GM12872 (cell line): Measurements from ENCODE around the gene CCDC148.
A peak's percentile ranks its signal among the peaks of the same experiment; 100 is the strongest.

Experiments
- TF ChIP-seq, protein P1 (sequence below): IDR thresholded peaks from 3 replicates; pipeline ENCODE4 v1.5.1; 2011; ENCODE audit warnings: low read depth, mild to moderate bottlenecking, low read length, moderate library complexity; ENCODE audit not compliant: insufficient read depth

Gene CCDC148

DNA sequence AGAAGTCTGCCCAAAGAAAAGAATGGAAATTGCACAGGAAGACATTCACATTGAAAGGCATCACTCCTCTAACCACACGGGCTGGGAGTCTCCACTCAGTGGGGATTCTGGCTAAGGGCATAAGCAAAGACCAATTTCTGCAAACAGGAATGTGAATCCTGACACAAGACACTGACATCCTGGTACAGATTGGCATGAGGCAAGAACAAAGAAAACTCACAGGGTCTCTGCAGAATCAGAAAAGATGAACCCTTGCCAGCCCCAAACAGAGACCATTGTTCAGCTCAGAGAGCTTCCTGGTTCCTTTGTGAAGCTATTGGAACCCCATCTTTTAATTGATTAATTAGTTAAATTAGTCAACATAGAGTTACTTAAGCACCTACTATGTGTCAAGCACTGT is 272.6 kb downstream of the CCDC148 start:
- TF ChIP-seq, protein P1, sequence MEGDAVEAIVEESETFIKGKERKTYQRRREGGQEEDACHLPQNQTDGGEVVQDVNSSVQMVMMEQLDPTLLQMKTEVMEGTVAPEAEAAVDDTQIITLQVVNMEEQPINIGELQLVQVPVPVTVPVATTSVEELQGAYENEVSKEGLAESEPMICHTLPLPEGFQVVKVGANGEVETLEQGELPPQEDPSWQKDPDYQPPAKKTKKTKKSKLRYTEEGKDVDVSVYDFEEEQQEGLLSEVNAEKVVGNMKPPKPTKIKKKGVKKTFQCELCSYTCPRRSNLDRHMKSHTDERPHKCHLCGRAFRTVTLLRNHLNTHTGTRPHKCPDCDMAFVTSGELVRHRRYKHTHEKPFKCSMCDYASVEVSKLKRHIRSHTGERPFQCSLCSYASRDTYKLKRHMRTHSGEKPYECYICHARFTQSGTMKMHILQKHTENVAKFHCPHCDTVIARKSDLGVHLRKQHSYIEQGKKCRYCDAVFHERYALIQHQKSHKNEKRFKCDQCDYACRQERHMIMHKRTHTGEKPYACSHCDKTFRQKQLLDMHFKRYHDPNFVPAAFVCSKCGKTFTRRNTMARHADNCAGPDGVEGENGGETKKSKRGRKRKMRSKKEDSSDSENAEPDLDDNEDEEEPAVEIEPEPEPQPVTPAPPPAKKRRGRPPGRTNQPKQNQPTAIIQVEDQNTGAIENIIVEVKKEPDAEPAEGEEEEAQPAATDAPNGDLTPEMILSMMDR, result no peak

DNA sequence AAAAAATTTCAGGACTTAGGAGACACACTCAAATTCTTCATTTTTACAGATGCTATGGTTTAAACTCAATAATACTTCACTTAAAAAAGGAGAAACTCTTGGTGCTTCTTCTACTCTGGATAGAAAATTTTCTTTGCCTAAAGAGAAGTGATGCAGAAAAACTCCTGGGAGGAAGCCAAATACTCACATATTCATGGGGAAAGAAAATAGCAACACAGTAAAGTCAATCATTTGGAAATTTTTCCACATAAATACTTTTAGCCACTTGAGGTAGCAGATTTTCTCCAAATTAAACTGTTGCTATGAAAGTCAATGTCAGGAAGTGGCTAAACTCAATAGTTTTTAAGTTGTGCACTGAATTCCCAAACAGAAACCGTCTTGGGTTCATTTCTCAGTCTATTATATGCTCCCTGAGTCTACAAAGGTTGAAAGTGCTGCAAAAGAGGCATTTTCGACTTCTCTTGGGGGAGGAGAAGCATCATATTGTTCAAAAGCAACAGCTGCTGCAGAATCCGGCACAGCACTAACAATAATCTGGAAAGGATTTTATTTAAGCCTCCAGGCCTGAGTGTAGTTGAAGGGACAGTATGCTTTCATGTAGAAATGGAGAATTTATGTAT is 273.8 kb downstream of the CCDC148 start:
- TF ChIP-seq, protein P1, result no peak

DNA sequence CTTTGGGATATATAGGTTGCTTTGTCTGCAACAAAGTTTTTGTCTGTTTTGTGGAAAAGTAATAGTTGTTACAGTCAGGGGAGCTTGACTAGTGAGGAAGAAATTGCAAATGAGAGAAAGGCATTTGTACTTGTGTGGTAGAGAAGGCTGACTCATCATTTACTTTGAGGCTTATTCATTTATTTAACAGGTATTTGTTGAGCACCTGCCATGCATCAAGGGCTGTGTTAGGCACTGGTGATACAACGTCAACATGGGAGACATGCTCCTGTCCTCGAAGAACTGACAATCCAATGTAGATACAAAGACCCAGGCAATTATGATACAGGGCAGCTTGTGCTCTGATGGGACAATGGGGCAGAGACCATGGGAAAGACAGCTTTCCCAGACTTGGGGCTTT is 275.4 kb downstream of the CCDC148 start:
- TF ChIP-seq, protein P1, result no peak

DNA sequence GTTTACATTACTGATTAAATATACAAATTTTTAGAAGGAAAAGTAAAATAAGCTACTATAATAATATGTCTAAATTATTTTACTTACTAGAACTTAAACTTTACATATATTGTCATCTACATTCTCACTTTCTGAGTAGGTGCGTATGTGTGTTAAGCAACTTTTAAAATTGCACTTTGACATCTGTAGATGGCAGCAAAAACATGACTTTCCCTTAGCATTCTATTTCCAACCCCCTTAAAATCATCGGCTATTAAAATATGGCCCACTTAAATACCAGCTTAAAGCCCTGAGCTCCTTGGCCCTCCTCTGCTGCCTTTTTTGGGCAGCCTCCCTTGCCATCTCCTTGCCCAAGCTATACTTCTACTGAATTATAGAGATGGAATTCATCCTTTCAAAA is 276.9 kb downstream of the CCDC148 start:
- TF ChIP-seq, protein P1, result 0 out of 3 replicates have a peak, but pooled peaks have one; percentile 22

DNA sequence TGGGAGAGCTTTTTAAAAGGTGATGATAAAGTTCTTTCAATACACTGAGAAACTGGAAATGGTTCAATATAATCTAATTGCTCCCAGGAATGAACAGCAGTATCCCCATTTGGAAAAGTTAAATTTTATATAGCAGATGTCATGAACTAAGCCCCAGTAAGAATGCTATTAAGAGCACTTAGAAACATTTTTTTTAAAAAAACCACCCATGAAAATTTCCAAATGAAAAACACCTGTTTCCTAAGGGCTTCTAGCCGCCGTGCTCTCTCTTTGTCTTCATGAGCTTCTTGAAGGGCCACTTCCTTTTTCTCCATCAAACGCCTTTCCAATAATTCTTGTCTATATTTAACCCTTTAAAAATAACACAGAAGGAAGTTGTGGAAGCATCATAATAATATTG is 277.9 kb downstream of the CCDC148 start:
- TF ChIP-seq, protein P1, result no peak

DNA sequence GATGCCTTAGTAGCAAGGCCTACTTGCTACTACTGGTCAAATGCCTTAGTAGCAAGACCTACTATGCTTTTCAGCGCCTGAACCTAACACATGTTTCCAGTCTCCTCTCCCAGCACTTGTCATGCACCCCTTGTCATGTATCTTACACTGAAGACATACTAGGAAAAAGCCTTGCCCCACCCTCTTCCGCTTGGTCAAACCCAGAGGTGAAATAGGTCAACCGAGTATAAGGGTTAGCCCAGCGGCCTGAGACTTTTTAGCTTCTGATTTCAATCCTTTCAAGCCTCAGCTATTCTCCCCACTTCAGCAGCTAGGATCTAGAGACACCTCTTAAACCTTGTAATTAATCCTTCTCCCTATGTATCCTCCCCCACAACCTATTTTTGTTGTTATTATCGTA is 281.6 kb downstream of the CCDC148 start:
- TF ChIP-seq, protein P1, result no peak

DNA sequence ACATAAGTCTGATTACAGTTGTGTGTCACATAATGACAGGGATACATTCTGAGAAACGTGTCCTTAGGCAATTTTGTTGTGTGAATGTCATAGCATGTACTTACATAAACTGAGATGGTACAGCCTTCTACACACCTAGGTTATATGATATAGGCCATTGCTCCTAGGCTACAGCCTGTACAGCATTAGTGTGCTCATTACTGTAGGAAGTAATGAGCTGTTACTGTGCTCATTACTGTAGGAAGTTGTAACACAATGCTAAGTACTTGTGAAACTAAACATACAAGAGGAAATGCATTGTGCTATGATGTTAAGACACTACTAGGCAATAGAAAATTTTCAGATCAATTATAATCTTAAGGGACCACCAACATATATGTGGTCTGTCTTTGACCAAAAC is 282.1 kb downstream of the CCDC148 start:
- TF ChIP-seq, protein P1, result no peak
